PC-9 (cell line): ENCODE data around the gene DOCK11.

ENCODE experiments used
- EZH2 ChIP-seq: fragments of 200-600 bp; sonication (generic); IDR thresholded peaks from 2 replicates; pipeline ENCODE4 v1.8.0; 2017; ENCODE audit warnings: antibody characterized with exemption, low read depth
- TF ChIP-seq, protein P1 (sequence below): fragments of 200-600 bp; sonication (generic); conservative IDR thresholded peaks from 2 replicates; pipeline ENCODE4 v1.6.1; 2017; ENCODE audit warnings: mixed run types, antibody characterized with exemption, mild to moderate bottlenecking, moderate library complexity

DNA sequence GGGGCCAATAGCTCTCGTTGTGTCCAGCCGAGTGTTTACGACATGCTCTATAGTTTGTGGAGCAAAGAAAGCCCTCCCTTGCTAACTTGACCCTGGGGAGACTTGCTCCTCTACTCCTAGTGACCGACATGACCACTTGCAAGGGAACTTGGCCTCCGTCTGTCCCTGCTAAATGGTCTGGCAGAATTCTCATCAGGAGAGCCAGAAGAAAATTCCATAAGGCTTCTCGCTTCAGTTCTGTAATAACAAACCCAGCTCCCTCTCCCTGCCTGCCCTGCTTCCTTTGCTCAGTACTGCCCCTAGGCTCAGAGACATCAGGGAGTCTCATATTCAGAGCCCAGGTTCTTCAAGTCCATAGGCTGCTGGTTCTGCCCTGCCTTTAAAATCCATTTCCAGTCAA is 13.0 kb downstream of the DOCK11 start:
- TF ChIP-seq, protein P1, sequence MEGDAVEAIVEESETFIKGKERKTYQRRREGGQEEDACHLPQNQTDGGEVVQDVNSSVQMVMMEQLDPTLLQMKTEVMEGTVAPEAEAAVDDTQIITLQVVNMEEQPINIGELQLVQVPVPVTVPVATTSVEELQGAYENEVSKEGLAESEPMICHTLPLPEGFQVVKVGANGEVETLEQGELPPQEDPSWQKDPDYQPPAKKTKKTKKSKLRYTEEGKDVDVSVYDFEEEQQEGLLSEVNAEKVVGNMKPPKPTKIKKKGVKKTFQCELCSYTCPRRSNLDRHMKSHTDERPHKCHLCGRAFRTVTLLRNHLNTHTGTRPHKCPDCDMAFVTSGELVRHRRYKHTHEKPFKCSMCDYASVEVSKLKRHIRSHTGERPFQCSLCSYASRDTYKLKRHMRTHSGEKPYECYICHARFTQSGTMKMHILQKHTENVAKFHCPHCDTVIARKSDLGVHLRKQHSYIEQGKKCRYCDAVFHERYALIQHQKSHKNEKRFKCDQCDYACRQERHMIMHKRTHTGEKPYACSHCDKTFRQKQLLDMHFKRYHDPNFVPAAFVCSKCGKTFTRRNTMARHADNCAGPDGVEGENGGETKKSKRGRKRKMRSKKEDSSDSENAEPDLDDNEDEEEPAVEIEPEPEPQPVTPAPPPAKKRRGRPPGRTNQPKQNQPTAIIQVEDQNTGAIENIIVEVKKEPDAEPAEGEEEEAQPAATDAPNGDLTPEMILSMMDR = no peak
- no peak for TF ChIP-seq EZH2
